ENCODE data around the gene KDM5A.

DNA sequence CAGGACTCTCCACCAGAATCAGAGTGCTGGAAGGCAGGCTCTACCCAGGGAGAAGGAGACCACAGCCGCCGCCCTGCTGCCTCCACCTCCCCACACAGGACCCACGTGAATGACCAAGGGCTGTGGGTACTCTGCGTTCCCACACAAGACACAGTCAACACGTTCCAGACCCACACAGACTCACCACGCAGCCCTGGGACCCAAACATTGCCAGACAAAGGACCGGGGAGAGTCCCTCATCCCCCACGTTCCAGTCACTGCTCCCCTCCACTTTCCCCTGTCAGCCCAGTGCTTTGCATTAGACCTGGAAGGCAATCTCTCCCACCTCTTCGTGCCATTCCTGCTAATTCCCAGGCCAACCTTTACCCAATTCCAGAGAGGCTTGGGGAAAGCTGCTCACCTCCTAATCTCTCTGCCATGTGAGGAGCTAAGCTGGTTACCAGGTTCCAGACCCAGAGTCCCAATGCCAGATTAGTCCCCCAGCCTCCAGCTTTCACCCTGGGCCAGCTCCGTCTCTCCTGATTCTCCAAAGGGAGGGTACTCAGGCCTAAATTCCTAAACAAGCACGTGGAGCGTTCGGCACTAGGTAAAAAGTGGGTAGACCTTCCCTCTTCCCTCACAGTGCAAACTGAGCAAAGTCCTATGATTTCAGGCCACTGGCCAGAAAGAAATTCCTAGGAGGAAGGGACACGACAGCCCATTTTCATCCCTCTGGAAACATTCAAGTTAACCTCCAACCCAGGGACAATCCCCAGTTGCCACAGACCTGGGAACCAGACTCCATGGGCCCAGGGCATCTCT lies 131.4 kb downstream of the KDM5A start:
- no peak for TF ChIP-seq EZH2 (IDR thresholded peaks at IDR 0.05; ENCODE audit: borderline replicate concordance, low read length)
- TF ChIP-seq, protein P1, sequence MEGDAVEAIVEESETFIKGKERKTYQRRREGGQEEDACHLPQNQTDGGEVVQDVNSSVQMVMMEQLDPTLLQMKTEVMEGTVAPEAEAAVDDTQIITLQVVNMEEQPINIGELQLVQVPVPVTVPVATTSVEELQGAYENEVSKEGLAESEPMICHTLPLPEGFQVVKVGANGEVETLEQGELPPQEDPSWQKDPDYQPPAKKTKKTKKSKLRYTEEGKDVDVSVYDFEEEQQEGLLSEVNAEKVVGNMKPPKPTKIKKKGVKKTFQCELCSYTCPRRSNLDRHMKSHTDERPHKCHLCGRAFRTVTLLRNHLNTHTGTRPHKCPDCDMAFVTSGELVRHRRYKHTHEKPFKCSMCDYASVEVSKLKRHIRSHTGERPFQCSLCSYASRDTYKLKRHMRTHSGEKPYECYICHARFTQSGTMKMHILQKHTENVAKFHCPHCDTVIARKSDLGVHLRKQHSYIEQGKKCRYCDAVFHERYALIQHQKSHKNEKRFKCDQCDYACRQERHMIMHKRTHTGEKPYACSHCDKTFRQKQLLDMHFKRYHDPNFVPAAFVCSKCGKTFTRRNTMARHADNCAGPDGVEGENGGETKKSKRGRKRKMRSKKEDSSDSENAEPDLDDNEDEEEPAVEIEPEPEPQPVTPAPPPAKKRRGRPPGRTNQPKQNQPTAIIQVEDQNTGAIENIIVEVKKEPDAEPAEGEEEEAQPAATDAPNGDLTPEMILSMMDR (IDR thresholded peaks at IDR 0.05; ENCODE audit: low read length), result no peak
